ENCODE measurements around the gene TBC1D12. TPM values are rescaled to one million over a fixed set of nuclear protein-coding genes. Genes with fewer than 3 reads are reported as not detected.

TBC1D12 gene
- total and polyA plus RNA-seq, 12 donors, result 6.2 to 47.8 (median 9.7) TPM

DNA sequence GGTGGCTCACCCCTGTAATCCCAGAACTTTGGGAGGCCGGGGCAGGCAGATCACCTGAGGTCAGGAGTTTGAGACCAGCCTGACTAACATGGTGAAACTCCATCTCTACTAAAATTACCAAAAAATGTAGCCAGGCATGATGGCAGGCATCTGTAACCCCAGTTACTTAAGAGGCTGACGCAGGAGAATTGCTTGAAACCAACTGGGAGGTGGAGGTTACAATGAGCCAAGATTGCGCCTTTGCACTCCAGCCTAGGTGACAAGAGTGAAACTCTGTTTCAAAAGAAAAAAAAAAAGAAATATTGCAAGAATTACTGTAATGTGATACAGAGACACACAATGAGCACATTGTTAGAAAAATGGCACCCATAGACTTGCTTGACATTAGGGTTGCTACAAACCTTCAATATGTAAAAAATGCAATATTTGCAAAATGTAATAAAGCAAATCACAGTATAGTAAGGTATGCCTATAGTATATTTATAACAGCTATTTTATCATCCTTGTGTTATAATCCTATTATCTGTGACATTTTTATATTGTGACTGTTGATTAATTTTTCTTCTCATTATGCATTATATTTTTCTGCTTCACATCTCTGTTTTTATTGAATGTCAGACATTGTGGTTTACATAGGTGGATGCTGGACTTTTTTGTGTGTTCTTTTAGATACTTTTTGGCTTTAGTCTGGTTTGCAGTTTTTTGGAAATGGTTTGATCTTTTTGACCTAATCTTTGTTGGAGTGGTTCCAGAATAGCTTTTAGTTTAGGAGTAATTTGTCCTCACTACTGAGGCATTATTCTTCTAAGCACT lies 87.8 kb downstream of the TBC1D12 start:
- Histone ChIP-seq H3K36me3 (replicated peaks in 1 of 2) (no peaks in the 10 kb centered on the region), H3K4me3 (no peak overlapping the region), H3K27ac (no peak overlapping the region), H3K4me1 (replicated peaks in 1 of 2) (peaks cover 5 to 15% of the 10 kb centered on the region in 2 donors), H3K27me3 (no peaks in the 10 kb centered on the region), H3K9me3 (replicated peaks in 1 of 3) (no peaks in the 10 kb centered on the region)
- WGBS, 4 donors, result 88 to 97% (median 93%) methylated on average over 3 of the region's 3 CpGs
- TF ChIP-seq, protein P1, sequence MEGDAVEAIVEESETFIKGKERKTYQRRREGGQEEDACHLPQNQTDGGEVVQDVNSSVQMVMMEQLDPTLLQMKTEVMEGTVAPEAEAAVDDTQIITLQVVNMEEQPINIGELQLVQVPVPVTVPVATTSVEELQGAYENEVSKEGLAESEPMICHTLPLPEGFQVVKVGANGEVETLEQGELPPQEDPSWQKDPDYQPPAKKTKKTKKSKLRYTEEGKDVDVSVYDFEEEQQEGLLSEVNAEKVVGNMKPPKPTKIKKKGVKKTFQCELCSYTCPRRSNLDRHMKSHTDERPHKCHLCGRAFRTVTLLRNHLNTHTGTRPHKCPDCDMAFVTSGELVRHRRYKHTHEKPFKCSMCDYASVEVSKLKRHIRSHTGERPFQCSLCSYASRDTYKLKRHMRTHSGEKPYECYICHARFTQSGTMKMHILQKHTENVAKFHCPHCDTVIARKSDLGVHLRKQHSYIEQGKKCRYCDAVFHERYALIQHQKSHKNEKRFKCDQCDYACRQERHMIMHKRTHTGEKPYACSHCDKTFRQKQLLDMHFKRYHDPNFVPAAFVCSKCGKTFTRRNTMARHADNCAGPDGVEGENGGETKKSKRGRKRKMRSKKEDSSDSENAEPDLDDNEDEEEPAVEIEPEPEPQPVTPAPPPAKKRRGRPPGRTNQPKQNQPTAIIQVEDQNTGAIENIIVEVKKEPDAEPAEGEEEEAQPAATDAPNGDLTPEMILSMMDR (IDR thresholded peaks at IDR 0.05), result no peak
- no peak for TF ChIP-seq POLR2A (IDR thresholded peaks at IDR 0.05)
- no peak for DNase-seq
- intact Hi-C loops (cut with DNase I), result no loop called here

DNA sequence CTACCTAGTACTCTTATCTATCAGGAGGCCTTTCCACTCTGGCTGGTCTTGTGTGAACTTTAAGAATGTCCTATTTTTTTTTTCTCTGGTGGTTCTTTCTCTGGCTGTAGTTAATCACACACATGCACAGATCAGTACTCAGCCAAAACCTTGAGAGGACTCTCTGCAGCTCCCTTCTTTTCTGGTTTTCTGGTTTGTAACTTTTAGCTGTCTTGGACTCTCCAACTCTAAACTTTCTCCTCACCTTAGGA lies 88.4 kb downstream of the TBC1D12 start:
- intact Hi-C loops (cut with DNase I), result no loop called here
- Histone ChIP-seq H3K27me3 (no peaks in the 10 kb centered on the region), H3K4me1 (replicated peaks in 1 of 2) (peaks cover 5 to 16% of the 10 kb centered on the region in 2 donors), H3K27ac (no peak overlapping the region), H3K9me3 (replicated peaks in 1 of 3) (no peaks in the 10 kb centered on the region), H3K36me3 (replicated peaks in 1 of 2) (no peaks in the 10 kb centered on the region), H3K4me3 (no peak overlapping the region)
- no peak for DNase-seq
- TF ChIP-seq, protein P1 (IDR thresholded peaks at IDR 0.05), result no peak
- no peak for TF ChIP-seq POLR2A (IDR thresholded peaks at IDR 0.05)

DNA sequence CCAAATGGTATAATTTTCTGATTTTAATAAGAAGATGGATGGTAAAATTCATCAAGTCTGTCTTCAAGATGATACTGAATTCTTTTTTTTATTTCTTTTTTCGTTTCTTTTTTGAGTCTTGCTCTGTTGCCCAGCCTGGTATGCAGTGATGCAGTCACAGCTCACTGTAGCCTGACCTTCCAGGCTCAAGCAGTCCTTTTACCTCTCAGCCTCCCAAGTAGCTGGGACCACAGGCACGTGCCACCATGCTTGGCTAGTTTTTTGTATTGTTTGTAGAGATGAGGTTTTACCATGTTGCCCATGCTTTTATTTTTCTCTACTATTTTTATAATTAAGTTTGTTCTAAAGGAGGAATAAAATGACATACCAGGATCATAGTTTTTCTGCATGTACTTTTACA lies 91.1 kb downstream of the TBC1D12 start:
- H3K4me1 ChIP-seq (replicated peaks in 1 of 2), result peaks cover 5 to 30% of the 10 kb centered on the region in 2 donors
- no peak overlapping the region for H3K27ac ChIP-seq
- TF ChIP-seq, protein P1 (IDR thresholded peaks at IDR 0.05), result no peak
- no peak for TF ChIP-seq POLR2A (IDR thresholded peaks at IDR 0.05)
- 84 to 96% (median 93%) methylated on average over 2 of the region's 2 CpGs for WGBS, 4 donors
- H3K27me3 ChIP-seq, result no peaks in the 10 kb centered on the region
- no peaks in the 10 kb centered on the region for H3K9me3 ChIP-seq (replicated peaks in 1 of 3)
- H3K4me3 ChIP-seq, result no peak overlapping the region
- H3K36me3 ChIP-seq (replicated peaks in 1 of 2), result no peaks in the 10 kb centered on the region
- intact Hi-C loops (cut with DNase I), result no loop called here
- DNase-seq, result no peak

DNA sequence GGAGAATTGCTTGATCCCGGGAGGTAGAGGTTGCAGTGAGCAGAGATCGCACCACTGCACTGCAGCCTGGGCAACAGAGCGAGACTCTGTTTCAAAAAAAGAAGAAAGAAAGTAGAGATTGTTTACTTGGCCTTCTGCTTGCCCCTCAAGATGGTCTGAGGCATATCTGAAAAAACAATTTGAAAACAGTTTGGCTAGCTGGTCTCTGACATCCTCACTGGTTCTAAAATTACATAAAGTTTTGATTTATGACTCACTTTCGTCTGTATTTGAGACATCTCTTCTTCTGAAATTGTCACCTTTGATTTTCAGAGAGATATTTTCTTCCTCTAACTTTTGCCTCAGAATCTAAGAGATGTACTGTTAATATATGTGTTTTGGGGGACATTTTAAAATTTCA lies 93.7 kb downstream of the TBC1D12 start:
- H3K4me1 ChIP-seq (replicated peaks in 1 of 2), result peaks cover 0 to 18% of the 10 kb centered on the region in 2 donors
- DNase-seq, result no peak
- no peaks in the 10 kb centered on the region for H3K9me3 ChIP-seq (replicated peaks in 1 of 3)
- WGBS, 4 donors, result 72 to 79% (median 74%) methylated on average over 4 of the region's 4 CpGs
- H3K27ac ChIP-seq, result no peak overlapping the region
- TF ChIP-seq, protein P1 (IDR thresholded peaks at IDR 0.05), result no peak
- no peak for TF ChIP-seq POLR2A (IDR thresholded peaks at IDR 0.05)
- intact Hi-C loops (cut with DNase I), result no loop called here
- H3K4me3 ChIP-seq, result no peak overlapping the region
- H3K36me3 ChIP-seq (replicated peaks in 1 of 2), result no peaks in the 10 kb centered on the region
- H3K27me3 ChIP-seq, result no peaks in the 10 kb centered on the region
